ENCODE measurements around the gene REPS1. TPM values are rescaled to one million over a fixed set of nuclear protein-coding genes. Genes with fewer than 3 reads are reported as not detected.

The REPS1 gene, protein sequence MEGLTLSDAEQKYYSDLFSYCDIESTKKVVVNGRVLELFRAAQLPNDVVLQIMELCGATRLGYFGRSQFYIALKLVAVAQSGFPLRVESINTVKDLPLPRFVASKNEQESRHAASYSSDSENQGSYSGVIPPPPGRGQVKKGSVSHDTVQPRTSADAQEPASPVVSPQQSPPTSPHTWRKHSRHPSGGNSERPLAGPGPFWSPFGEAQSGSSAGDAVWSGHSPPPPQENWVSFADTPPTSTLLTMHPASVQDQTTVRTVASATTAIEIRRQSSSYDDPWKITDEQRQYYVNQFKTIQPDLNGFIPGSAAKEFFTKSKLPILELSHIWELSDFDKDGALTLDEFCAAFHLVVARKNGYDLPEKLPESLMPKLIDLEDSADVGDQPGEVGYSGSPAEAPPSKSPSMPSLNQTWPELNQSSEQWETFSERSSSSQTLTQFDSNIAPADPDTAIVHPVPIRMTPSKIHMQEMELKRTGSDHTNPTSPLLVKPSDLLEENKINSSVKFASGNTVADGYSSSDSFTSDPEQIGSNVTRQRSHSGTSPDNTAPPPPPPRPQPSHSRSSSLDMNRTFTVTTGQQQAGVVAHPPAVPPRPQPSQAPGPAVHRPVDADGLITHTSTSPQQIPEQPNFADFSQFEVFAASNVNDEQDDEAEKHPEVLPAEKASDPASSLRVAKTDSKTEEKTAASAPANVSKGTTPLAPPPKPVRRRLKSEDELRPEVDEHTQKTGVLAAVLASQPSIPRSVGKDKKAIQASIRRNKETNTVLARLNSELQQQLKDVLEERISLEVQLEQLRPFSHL
- 10 to 100 TPM; 33.0 to 34.1 TPM for total RNA-seq
- 57.1 TPM for polyA plus RNA-seq (2013, experiment 1 of 2)
- polyA plus RNA-seq (2013, experiment 2 of 2): 56.3 TPM
- long read RNA-seq, experiment 1, partial matches to known transcripts: 2 of 8 reads
- long read RNA-seq, experiment 1, other reads (novel, unspliced or antisense): 5 of 8 reads
- long read RNA-seq, experiment 2, full-length matches to known transcripts: 37 of 62 reads
- long read RNA-seq, experiment 2, partial matches to known transcripts: 5 of 62 reads
- long read RNA-seq, experiment 2, other reads (novel, unspliced or antisense): 20 of 62 reads
- long read RNA-seq, experiment 3, full-length matches to known transcripts: 4 of 21 reads
- long read RNA-seq, experiment 3, partial matches to known transcripts: 12 of 21 reads
- long read RNA-seq, experiment 3, other reads (novel, unspliced or antisense): 5 of 21 reads
- long read RNA-seq, experiment 4: 0 reads

DNA sequence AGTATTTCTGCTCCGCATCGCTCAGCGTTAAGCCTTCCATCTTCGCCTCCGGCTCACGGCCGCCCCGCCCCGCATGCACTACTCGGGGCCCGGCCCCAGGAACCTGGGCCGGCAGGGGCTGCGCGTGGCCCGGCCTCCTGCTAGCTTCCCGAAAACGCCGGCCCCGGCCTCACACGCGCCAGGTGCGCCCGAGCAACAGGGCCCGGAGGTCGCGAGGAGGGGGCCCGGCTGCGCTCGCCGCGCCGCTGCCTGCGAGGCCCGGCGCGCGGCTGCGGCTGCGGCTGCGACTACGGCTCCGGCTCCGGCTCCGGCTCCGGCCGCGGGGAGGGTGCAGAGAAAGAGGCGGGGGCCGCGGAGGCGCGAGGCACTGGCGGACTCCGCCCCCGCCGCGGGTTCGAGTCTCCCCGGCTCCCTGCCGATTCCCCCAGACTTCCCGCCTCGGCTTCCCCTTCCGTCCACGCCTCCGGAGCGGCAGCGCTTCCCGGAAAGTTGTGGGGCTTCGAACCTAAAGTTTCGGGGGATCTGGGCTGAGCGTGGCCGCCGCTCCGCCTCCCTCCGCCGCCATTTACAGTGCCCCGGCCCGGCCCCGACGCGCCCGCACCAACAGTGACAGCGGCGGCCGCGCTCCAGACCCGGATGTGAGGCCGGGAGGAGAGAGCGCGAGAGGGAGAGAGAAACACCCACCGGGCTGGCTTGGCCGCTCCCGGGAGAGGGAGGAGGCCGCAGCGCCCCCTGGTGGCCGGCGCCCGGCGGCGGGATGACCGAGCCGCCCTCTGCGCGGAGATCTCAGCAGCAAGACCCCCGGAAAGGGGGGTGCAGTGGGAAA lies at the start of gene REPS1:
REPS1 (minus strand) TSS at position 611 of the 826 bp plus-strand sequence; CDS start at position 40, 571 bp downstream.
- H3K9ac ChIP-seq (ENCODE audit: extremely low read depth, low read length, poor library complexity, severe bottlenecking): peak within 1 kb of the TSS; percentile 62
- TF ChIP-seq, protein P1, sequence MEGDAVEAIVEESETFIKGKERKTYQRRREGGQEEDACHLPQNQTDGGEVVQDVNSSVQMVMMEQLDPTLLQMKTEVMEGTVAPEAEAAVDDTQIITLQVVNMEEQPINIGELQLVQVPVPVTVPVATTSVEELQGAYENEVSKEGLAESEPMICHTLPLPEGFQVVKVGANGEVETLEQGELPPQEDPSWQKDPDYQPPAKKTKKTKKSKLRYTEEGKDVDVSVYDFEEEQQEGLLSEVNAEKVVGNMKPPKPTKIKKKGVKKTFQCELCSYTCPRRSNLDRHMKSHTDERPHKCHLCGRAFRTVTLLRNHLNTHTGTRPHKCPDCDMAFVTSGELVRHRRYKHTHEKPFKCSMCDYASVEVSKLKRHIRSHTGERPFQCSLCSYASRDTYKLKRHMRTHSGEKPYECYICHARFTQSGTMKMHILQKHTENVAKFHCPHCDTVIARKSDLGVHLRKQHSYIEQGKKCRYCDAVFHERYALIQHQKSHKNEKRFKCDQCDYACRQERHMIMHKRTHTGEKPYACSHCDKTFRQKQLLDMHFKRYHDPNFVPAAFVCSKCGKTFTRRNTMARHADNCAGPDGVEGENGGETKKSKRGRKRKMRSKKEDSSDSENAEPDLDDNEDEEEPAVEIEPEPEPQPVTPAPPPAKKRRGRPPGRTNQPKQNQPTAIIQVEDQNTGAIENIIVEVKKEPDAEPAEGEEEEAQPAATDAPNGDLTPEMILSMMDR (conservative IDR thresholded peaks at IDR 0.05): peak; percentile 100

DNA sequence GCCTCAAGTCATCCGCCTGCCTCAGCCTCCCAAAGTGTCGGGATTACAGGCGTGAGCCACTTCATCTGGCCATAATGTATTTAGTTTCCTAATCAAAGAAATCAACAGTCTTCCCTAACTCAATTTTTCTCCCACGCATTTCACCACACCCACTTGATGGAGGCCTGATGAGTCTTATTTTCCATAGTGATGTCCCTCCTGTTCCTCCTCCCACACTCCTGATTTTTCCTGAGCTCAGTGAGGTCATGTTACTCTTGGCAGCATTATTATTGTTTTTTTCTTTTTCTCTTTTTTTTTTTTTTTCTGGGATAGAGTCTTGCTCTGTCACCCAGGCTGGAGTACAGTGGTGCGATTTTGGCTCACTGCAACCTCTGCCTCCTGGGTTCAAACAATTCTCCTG lies 49.4 kb upstream of the REPS1 start:
- H3K9me3 ChIP-seq (ENCODE audit: control insufficient read depth, low read length): no peaks in the 10 kb centered on the region
- H3K27ac ChIP-seq (ENCODE audit: low read depth, low read length): no peak overlapping the region
- 91 to 92% methylated on average over 5 of the region's 5 CpGs for WGBS, 2 experiments (ENCODE audit: insufficient coverage in 1 of 2, insufficient read length in 1 of 2)
- no peak for DNase-seq
- no peaks in the 10 kb centered on the region for H3K9me3 Mint-ChIP-seq
- no peak overlapping the region for H3K27ac Mint-ChIP-seq
- peaks cover 18% of the 10 kb centered on the region for H3K36me3 Mint-ChIP-seq (ENCODE audit: low read depth)
- no peak overlapping the region for H3K9ac ChIP-seq (ENCODE audit: extremely low read depth, low read length, poor library complexity, severe bottlenecking)
- no peaks in the 10 kb centered on the region for H3K27me3 ChIP-seq (ENCODE audit: control insufficient read depth, insufficient read depth, low read length, poor library complexity, severe bottlenecking)
- TF ChIP-seq, protein P1 (conservative IDR thresholded peaks at IDR 0.05): no peak
- H3K4me1 ChIP-seq (ENCODE audit: control insufficient read depth, insufficient read depth, low read length): no peaks in the 10 kb centered on the region
- H3K4me1 Mint-ChIP-seq: no peaks in the 10 kb centered on the region
- H3K4me3 Mint-ChIP-seq: no peak overlapping the region
- H3K27me3 Mint-ChIP-seq (ENCODE audit: insufficient read depth): peaks cover 2% of the 10 kb centered on the region
- no peak overlapping the region for H3K4me3 ChIP-seq (ENCODE audit: low read length)
- H3K36me3 ChIP-seq (ENCODE audit: control insufficient read depth, insufficient read depth, low read length): peaks cover 43% of the 10 kb centered on the region

More for the DNA sequence above, at the start of gene REPS1:
- peak within 1 kb of the TSS; percentile 94 for H3K4me3 ChIP-seq (ENCODE audit: low read length)
- Mint-ChIP-seq H3K9me3 (no peaks in the 10 kb centered on the region), H3K27me3 (ENCODE audit: insufficient read depth) (peaks cover 36% of the 10 kb centered on the region), H3K4me3 (peak within 1 kb of the TSS; percentile 76), H3K36me3 (ENCODE audit: low read depth) (no peaks in the 10 kb centered on the region), H3K27ac (peak within 1 kb of the TSS; percentile 91), H3K4me1 (peaks cover 18% of the 10 kb centered on the region)
- no peaks in the 10 kb centered on the region for H3K36me3 ChIP-seq (ENCODE audit: control insufficient read depth, insufficient read depth, low read length)
- WGBS, 2 experiments (ENCODE audit: insufficient coverage in 1 of 2, insufficient read length in 1 of 2): 0 to 1% methylated on average over 22 to 105 of the region's 105 CpGs
- H3K9me3 ChIP-seq (ENCODE audit: control insufficient read depth, low read length): no peaks in the 10 kb centered on the region
- H3K27me3 ChIP-seq (ENCODE audit: control insufficient read depth, insufficient read depth, low read length, poor library complexity, severe bottlenecking): peaks cover 24% of the 10 kb centered on the region
- DNase-seq: peak; percentile 97
- peaks cover 3% of the 10 kb centered on the region for H3K4me1 ChIP-seq (ENCODE audit: control insufficient read depth, insufficient read depth, low read length)
- peak within 1 kb of the TSS; percentile 62 for H3K27ac ChIP-seq (ENCODE audit: low read depth, low read length)
